ENCODE data around the gene EEFSEC. TPM values are rescaled to one million over a fixed set of nuclear protein-coding genes. Genes with fewer than 3 reads are reported as not detected.

Gene EEFSEC
- total and polyA plus RNA-seq, 2 of the 8 experiments (the other 6 are each of a cell fraction or from before 2014, with no cell fraction given): 13.1 to 19.8 TPM

- Histone ChIP-seq H3K27ac (ENCODE audit: low read depth, low read length) (no peak overlapping the region), H3K27me3 (replicated peaks in 1 of 4; ENCODE audit: control insufficient read depth in 3 of 4, extremely low read depth in 1 of 4, insufficient read depth in 3 of 4, low read length in 3 of 4) (no peaks in the 10 kb centered on the region), H4K5ac (ENCODE audit: insufficient read length, low read depth, low read length) (no peak overlapping the region), H3K14ac (ENCODE audit: insufficient read length) (no peak overlapping the region), H3K4ac (replicated peaks; ENCODE audit: insufficient read length, low read depth, low read length) (no peak overlapping the region), H3K79me2 (ENCODE audit: control insufficient read depth in 1 of 2, insufficient read depth in 2 of 2, low read length in 2 of 2) (no peaks in the 10 kb centered on the region), H2BK15ac (ENCODE audit: low read length) (no peak overlapping the region), H3K9ac (replicated peaks in 1 of 4; ENCODE audit: extremely low read depth in 1 of 4, low read depth in 3 of 4, low read length in 3 of 4) (no peak overlapping the region), H2BK20ac (ENCODE audit: low read length) (no peak overlapping the region), H3K4me1 (replicated peaks in 1 of 4; ENCODE audit: control insufficient read depth in 3 of 4, insufficient read depth in 4 of 4, low read length in 3 of 4) (no peaks in the 10 kb centered on the region), H4K20me1 (replicated peaks in 1 of 2; ENCODE audit: control insufficient read depth in 1 of 2, insufficient read depth in 2 of 2, low read length in 2 of 2) (no peaks in the 10 kb centered on the region), H4K91ac (replicated peaks; ENCODE audit: insufficient read length, low read length) (no peak overlapping the region), H3K4me2 (ENCODE audit: insufficient read depth in 1 of 2, low read depth in 2 of 2, low read length in 2 of 2) (no peak overlapping the region), H2BK120ac (replicated peaks; ENCODE audit: low read depth, low read length) (no peak overlapping the region), H3K79me1 (ENCODE audit: low read depth, low read length) (no peaks in the 10 kb centered on the region), H3K23me2 (ENCODE audit: low read depth, low read length) (no peaks in the 10 kb centered on the region), H3K18ac (ENCODE audit: extremely low read depth, low read length) (no peak overlapping the region), H3K36me3 (ENCODE audit: control insufficient read depth in 2 of 4, insufficient read depth in 4 of 4, low read length in 3 of 4) (no peaks in the 10 kb centered on the region), H2BK5ac (ENCODE audit: low read depth, low read length) (no peak overlapping the region), H3K9me3 (ENCODE audit: insufficient read depth in 2 of 2, low read depth in 1 of 2, low read length in 1 of 2) (no peaks in the 10 kb centered on the region), H3K23ac (ENCODE audit: insufficient read length) (no peak overlapping the region), H3K4me3 (ENCODE audit: extremely low read depth in 1 of 4, insufficient read depth in 2 of 4, low read depth in 3 of 4, low read length in 4 of 4) (no peak overlapping the region), H2AK5ac (ENCODE audit: low read depth, low read length) (no peak overlapping the region), H3K56ac (replicated peaks; ENCODE audit: insufficient read length, low read depth, low read length) (no peak overlapping the region), H2BK12ac (ENCODE audit: low read depth, low read length) (no peak overlapping the region), H2AFZ (ENCODE audit: low read length) (no peak overlapping the region), H4K8ac (ENCODE audit: extremely low read depth, insufficient read depth, low read length) (no peak overlapping the region)
- TF ChIP-seq JUN (IDR thresholded peaks at IDR 0.05; ENCODE audit: low read depth, low read length) (no peak), FOSL1 (IDR thresholded peaks at IDR 0.05; ENCODE audit: insufficient read depth, low read depth, low read length) (no peak), CBX5 (IDR thresholded peaks at IDR 0.05; ENCODE audit: low read depth, low read length) (no peak), KDM1A (IDR thresholded peaks at IDR 0.05; ENCODE audit: borderline replicate concordance, low read length) (peak; percentile 78), SIX5 (IDR thresholded peaks at IDR 0.05; ENCODE audit: low read depth, low read length) (no peak), MAX (IDR thresholded peaks at IDR 0.05) (no peak), GTF2F1 (IDR thresholded peaks at IDR 0.05; ENCODE audit: borderline replicate concordance, low read depth, low read length) (no peak)
- 82% methylated on average over 2 of the region's 2 CpGs; no CpG with 5 or more reads in 1 of the 2 experiments for WGBS, 2 experiments (ENCODE audit: extremely low coverage in 1 of 2, insufficient coverage in 1 of 2, insufficient read length in 1 of 2, insufficient replicate concordance in 2 of 2, low coverage in 1 of 2, low lambda C conversion rate in 2 of 2, missing lambda C conversion rate in 1 of 2)
- no peak for FAIRE-seq
- DNase-seq (ENCODE audit: low read depth in 1 of 2, low spot score in 2 of 2): no peak
- CTCF ChIA-PET (ENCODE audit: partially characterized antibody): interaction anchor here (0.5 to 5.9 kb wide), 16 partner anchors 9 to 1184 kb away, joined by 3 to 58 read pairs (median 4); no protein-coding TSS in a partner anchor
- POLR2A ChIA-PET (ENCODE audit: partially characterized antibody): no interaction called here
Observed at GRCh38 chr3:128306481-128306880, 153.2 kb downstream of the EEFSEC start.
